ENCODE results near the gene C1orf115. TPM values are rescaled to one million over a fixed set of nuclear protein-coding genes. Genes with fewer than 3 reads are reported as not detected.
A peak's percentile ranks its signal among the peaks of the same experiment; 100 is the strongest.

The C1orf115 gene
- total and polyA plus RNA-seq, 2 donors = 9.5 to 10.0 TPM

DNA sequence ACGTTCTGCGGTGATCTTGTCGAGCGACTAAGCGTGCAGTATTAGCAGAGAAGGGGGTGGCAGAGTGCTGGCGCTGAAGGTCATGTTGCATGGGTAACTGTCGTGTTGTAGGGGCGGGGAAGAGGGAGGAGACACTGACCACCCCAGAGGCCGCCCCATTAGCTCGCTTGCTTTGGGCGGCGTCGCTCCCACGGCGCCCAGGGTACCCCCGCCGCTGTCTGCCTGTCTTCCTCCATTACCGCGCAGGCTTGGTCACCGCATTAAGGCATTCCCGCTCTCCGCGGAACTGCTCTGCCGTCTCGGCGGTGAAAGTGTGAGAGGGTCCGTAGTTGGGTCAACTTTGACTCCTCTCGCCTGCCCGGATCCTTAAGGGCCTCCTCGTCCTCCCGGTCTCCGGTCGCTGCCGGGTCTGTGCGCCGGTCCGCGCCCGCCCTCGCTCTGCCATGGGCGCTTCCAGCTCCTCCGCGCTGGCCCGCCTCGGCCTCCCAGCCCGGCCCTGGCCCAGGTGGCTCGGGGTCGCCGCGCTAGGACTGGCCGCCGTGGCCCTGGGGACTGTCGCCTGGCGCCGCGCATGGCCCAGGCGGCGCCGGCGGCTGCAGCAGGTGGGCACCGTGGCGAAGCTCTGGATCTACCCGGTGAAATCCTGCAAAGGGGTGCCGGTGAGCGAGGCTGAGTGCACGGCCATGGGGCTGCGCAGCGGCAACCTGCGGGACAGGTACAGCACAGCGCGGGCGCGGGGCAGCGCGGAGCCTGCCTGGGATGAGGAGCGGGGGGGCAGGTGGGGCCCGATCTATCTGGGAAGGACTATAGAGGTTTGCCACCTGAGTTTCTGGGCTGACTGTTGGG, 58.1 kb downstream of the C1orf115 start, which contains the start of gene MTARC2:
MTARC2 (plus strand) TSS at position 234 of the 846 bp plus-strand sequence; CDS start at position 444, 210 bp downstream.
- H3K36me3 ChIP-seq (ENCODE audit: insufficient read depth) = no peaks in the 10 kb centered on the region
- under 1% methylated on average over 77 of the region's 77 CpGs for WGBS
- H3K4me1 ChIP-seq (ENCODE audit: insufficient read depth) = no peaks in the 10 kb centered on the region
- peak within 1 kb of the TSS; percentile 48 for H3K27ac ChIP-seq (ENCODE audit: low read depth)
- DNase-seq (ENCODE audit: extremely low spot score) = peak; percentile 49
- H3K4me3 ChIP-seq (ENCODE audit: low read depth, low read length) = peak within 1 kb of the TSS; percentile 76

Other genes starting within 250 kb of the C1orf115 start
- gene MARK1, start 162.2 kb upstream of the C1orf115 start, total RNA-seq = 21.4 TPM
- 7.8 TPM for gene MARK1, start 162.2 kb upstream of the C1orf115 start, polyA plus RNA-seq
- gene MTARC2, start 58.0 kb downstream of the C1orf115 start, total RNA-seq = 31.0 TPM
- gene MTARC2, start 58.0 kb downstream of the C1orf115 start, polyA plus RNA-seq = 18.2 TPM
- gene MTARC1, start 96.5 kb downstream of the C1orf115 start, total RNA-seq = 12.2 TPM
- 8.9 TPM for gene MTARC1, start 96.5 kb downstream of the C1orf115 start, polyA plus RNA-seq
- gene HLX, start 189.1 kb downstream of the C1orf115 start, total RNA-seq = 12.9 TPM
- gene HLX, start 189.1 kb downstream of the C1orf115 start, polyA plus RNA-seq = 8.2 TPM